GM12801 (cell line): ENCODE results near the gene TRABD2B.

Experiments used
- TF ChIP-seq, protein P1 (sequence below): IDR thresholded peaks from one replicate; pipeline ENCODE4 v1.5.1; 2011; ENCODE audit warnings: control low read depth; ENCODE audit not compliant: insufficient read length; ENCODE audit errors: extremely low read depth

TRABD2B gene

GRCh38 chr1:47980501-47980900, 16.7 kb downstream of the TRABD2B start:
- TF ChIP-seq, protein P1, sequence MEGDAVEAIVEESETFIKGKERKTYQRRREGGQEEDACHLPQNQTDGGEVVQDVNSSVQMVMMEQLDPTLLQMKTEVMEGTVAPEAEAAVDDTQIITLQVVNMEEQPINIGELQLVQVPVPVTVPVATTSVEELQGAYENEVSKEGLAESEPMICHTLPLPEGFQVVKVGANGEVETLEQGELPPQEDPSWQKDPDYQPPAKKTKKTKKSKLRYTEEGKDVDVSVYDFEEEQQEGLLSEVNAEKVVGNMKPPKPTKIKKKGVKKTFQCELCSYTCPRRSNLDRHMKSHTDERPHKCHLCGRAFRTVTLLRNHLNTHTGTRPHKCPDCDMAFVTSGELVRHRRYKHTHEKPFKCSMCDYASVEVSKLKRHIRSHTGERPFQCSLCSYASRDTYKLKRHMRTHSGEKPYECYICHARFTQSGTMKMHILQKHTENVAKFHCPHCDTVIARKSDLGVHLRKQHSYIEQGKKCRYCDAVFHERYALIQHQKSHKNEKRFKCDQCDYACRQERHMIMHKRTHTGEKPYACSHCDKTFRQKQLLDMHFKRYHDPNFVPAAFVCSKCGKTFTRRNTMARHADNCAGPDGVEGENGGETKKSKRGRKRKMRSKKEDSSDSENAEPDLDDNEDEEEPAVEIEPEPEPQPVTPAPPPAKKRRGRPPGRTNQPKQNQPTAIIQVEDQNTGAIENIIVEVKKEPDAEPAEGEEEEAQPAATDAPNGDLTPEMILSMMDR, result no peak

DNA sequence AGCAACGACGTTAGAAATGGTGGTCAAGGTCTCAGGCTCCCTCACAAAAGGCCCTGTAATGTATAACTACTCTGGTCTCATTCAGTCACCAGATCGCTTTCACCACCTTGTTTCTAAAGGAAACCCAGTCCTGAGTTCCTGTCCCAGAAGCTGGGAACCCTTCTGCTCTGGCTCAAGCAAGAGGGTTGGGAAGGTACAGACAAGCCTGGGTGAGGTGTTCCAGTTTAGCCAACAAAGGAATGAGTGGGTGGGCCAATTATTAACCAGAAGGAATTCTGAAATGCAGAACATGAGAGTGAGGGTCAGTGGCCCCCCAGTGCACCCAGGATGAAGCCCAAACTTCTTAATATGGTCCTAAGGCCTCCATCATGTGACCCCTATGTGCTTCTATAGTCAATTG, 17.5 kb downstream of the TRABD2B start:
- TF ChIP-seq, protein P1, result no peak

- TF ChIP-seq, protein P1, result no peak
Observed at GRCh38 chr1:47978486-47978885, 18.7 kb downstream of the TRABD2B start.

DNA sequence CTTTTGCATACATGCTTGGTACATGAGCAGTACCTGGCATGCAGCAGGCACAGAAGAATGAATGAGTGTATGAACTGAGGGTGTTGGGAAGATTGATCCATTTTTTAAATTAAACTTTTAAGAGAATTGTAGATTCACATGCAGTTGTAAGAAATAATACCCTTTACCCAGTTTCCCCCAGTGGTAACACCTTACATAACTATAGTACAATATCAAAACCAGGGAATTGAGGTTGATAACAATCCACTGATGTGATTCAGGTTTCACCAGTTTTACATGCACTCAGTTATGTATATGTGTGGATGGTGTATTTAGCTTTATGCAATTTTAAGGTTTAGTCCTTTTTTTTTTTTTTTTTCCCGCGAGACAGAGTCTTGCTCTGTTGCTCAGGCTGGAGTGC, 20.5 kb downstream of the TRABD2B start:
- TF ChIP-seq, protein P1, result no peak

DNA sequence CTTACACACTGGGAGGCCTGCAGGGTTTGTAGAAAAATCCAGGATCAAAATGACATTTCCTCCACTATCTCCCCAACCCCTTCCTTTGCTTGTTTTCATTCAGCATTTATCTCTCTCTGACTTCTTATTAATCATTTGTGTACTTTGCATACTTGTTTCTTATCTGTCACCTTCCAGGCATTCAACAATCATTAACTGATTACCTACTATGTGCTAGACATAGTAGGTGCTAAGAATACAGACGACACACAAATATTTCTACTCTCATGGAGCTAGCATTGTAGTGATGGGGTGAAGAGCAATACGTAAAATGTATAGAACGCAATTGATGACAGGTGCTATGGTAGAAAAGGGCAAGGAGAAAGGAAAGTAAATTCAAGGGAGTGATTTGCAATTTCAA, 20.9 kb downstream of the TRABD2B start:
- TF ChIP-seq, protein P1, result no peak

DNA sequence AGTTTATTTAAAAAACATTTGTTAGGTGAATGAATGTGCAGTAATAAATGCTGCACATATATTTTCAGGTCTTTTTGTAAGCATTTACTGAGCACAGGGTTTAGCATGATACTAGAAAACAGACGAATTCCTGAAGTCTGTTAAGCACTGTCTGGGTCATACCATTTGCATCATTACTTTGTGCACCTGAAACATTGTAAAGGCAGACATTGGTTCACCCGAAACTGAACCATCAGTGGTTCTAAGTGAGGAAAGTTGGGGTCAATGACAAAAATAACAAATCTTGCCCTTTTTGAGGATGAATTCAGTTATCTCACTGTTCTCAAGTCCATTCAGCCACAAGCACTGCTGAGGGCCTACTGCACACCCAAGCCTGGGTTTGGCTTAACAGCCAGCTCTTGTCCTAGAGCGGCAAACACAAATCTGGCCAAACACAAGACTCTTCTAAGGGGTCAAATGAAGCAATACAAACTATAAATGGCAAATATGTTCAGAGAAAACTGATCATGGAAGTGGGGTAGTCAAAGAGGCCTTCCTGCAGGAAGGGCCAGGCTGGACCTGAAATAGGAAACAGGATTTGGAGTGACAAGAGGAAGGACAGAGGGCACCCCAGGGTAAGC, 21.8 kb downstream of the TRABD2B start:
- TF ChIP-seq, protein P1, result no peak

- TF ChIP-seq, protein P1, result no peak
Observed at GRCh38 chr1:47972864-47973432, 24.2 kb downstream of the TRABD2B start.
